Measurements from ENCODE around the gene ADD3.
A peak's percentile ranks its signal among the peaks of the same experiment; 100 is the strongest.

The ADD3 gene

GRCh38 chr10:109961174-109962001 lies 46.4 kb upstream of the ADD3 start (continued):
- TF ChIP-seq ZNF621 (tag by site-specific recombination; IDR thresholded peaks at IDR 0.05) (no peak), ZSCAN16 (tag by site-specific recombination; IDR thresholded peaks at IDR 0.05) (no peak), PRDM10 (tag by site-specific recombination; IDR thresholded peaks at IDR 0.05) (peak; percentile 52; the same call in 1 of the 2 replicates), GLI4 (tag by site-specific recombination; IDR thresholded peaks at IDR 0.05) (no peak), ZNF510 (tag by site-specific recombination; IDR thresholded peaks at IDR 0.05; ENCODE audit: insufficient replicate concordance) (no peak)

- no peak overlapping the region for H3K4me3 ChIP-seq (ENCODE audit: low read depth, low read length)
- H3K4me1 ChIP-seq (ENCODE audit: control insufficient read depth, insufficient read depth, low read length), result peaks cover 32% of the 10 kb centered on the region
- H3K27ac ChIP-seq (ENCODE audit: extremely low read depth, low read depth, low read length), result peak overlapping the region; percentile 43
- CTCF ChIA-PET, result interaction anchor here (4.4 kb wide), 1 partner anchor 17 kb away, joined by 17 read pairs; no protein-coding TSS in a partner anchor
- POLR2A ChIA-PET, result interaction anchor here (1.2 kb wide), 1 partner anchor 11 kb away, joined by 5 read pairs; no protein-coding TSS in a partner anchor
- TF ChIP-seq ZNF791 (tag by site-specific recombination; IDR thresholded peaks at IDR 0.05), result no peak
- TF ChIP-seq GFI1B (tag by site-specific recombination; IDR thresholded peaks at IDR 0.05), result peak; percentile 8; the same call in 1 of the 2 replicates
- H3K36me3 ChIP-seq (ENCODE audit: control insufficient read depth in 2 of 2, insufficient read depth in 1 of 2, low read length in 2 of 2), result no peaks in the 10 kb centered on the region
- H3K9me3 ChIP-seq (ENCODE audit: control insufficient read depth, insufficient read depth, low read depth, low read length), result no peaks in the 10 kb centered on the region
Measured at GRCh38 chr10:109962247-109962646, 45.5 kb upstream of the ADD3 start.

DNA sequence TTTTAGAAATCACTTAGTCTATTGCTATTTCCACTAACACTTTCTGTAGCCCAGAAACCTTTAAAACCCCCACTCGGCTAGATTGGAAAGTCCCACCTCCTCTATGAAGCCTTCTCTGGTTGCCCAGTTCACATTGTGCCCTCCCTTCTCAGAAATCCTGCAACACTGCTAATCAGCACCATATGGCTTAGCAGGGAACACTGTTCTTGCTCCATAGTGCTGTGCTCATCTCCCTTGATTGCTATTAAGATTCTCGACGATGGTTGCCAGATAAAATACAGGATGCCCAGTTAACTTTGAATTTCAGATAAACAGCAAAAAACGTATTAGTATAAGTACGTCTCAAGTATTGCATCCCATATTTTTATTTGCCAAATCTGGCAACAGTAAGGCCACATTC lies 44.3 kb upstream of the ADD3 start:
- H3K27ac ChIP-seq (ENCODE audit: extremely low read depth, low read depth, low read length), result no peak overlapping the region
- H3K4me1 ChIP-seq (ENCODE audit: control insufficient read depth, insufficient read depth, low read length), result peaks cover 36% of the 10 kb centered on the region
- TF ChIP-seq ZNF660 (tag by site-specific recombination; IDR thresholded peaks at IDR 0.05) (no peak), ZNF585B (tag by site-specific recombination; IDR thresholded peaks at IDR 0.05) (peak; percentile 80)
- TF ChIP-seq, protein P1, sequence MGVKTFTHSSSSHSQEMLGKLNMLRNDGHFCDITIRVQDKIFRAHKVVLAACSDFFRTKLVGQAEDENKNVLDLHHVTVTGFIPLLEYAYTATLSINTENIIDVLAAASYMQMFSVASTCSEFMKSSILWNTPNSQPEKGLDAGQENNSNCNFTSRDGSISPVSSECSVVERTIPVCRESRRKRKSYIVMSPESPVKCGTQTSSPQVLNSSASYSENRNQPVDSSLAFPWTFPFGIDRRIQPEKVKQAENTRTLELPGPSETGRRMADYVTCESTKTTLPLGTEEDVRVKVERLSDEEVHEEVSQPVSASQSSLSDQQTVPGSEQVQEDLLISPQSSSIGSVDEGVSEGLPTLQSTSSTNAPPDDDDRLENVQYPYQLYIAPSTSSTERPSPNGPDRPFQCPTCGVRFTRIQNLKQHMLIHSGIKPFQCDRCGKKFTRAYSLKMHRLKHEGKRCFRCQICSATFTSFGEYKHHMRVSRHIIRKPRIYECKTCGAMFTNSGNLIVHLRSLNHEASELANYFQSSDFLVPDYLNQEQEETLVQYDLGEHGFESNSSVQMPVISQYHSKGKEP (tag by site-specific recombination; IDR thresholded peaks at IDR 0.05), result 0 out of 2 replicates have a peak, but pooled peaks have one; percentile 18
- H3K36me3 ChIP-seq (ENCODE audit: control insufficient read depth in 2 of 2, insufficient read depth in 1 of 2, low read length in 2 of 2), result no peaks in the 10 kb centered on the region
- no peaks in the 10 kb centered on the region for H3K9me3 ChIP-seq (ENCODE audit: control insufficient read depth, insufficient read depth, low read depth, low read length)
- POLR2A ChIA-PET, result no interaction called here
- CTCF ChIA-PET, result interaction anchor here (4.4 kb wide), 1 partner anchor 16 kb away, joined by 17 read pairs; no protein-coding TSS in a partner anchor
- H3K4me3 ChIP-seq (ENCODE audit: low read depth, low read length), result no peak overlapping the region

DNA sequence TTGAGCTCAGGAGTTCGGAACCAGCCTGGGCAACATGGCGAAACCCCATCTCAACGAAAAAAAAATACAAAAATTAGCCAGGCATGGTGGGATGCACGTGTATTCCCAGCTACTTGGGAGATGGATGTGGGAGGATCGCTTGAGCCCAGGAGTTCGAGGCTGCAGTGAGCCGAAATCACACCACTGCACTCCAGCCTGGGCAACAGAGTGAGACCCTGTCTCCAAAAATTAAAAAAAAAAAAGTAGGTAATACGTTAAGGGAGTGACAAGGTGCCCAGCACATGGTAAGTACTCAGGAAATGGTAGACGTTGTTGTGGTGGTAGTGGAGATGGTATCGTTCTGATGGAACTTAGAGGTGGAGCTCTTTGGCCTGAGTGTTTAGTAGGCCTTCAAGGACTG lies 43.5 kb upstream of the ADD3 start:
- Histone ChIP-seq H3K4me3 (ENCODE audit: low read depth, low read length) (no peak overlapping the region), H3K36me3 (ENCODE audit: control insufficient read depth in 2 of 2, insufficient read depth in 1 of 2, low read length in 2 of 2) (no peaks in the 10 kb centered on the region), H3K9me3 (ENCODE audit: control insufficient read depth, insufficient read depth, low read depth, low read length) (no peaks in the 10 kb centered on the region), H3K4me1 (ENCODE audit: control insufficient read depth, insufficient read depth, low read length) (peaks cover 36% of the 10 kb centered on the region), H3K27ac (ENCODE audit: extremely low read depth, low read depth, low read length) (no peak overlapping the region)
- ChIA-PET POLR2A (no interaction called here), CTCF (interaction anchor here (0.6 to 4.4 kb wide), 4 partner anchors 13 to 597 kb away, joined by 3 to 17 read pairs (median 5); no protein-coding TSS in a partner anchor)
- TF ChIP-seq ZNF510 (tag by site-specific recombination; IDR thresholded peaks at IDR 0.05; ENCODE audit: insufficient replicate concordance), result no peak
- TF ChIP-seq ZNF121 (tag by site-specific recombination; IDR thresholded peaks at IDR 0.05), result peak; percentile 94

All from HEK293 (cell line).